AG04450 (cell line): Measurements from ENCODE around the gene PSMD1. TPM values are rescaled to one million over a fixed set of nuclear protein-coding genes. Genes with fewer than 3 reads are reported as not detected.

Experiments
- CTCF ChIA-PET: fragments of 300-600, 350-600 bp; formaldehyde crosslinking; extraction: SDS; loops from one replicate; lab custom pipeline; 2022; ENCODE audit warnings: antibody characterized with exemption, inconsistent platforms; lab: Charles Lee
- POLR2A ChIA-PET: fragments of 350-600 bp; formaldehyde crosslinking; extraction: SDS; loops from one replicate; lab custom pipeline; 2021; ENCODE audit warnings: antibody characterized with exemption, inconsistent platforms; lab: Yijun Ruan, JAX
- DNase-seq: peaks from one replicate; pipeline ENCODE4 v3.0.0-alpha.2; 2011; ENCODE audit warnings: low read depth, low spot score
- H3K27ac ChIP-seq: one replicate; pipeline ENCODE4 v1.5.1; 2012; ENCODE audit warnings: low read depth, low read length, control low read depth
- H3K27me3 ChIP-seq: one replicate; pipeline ENCODE4 v1.6.0; 2012; ENCODE audit warnings: low read length; ENCODE audit not compliant: control insufficient read depth, insufficient read depth
- H3K4me3 ChIP-seq: 2 replicates; pipeline ENCODE4 v1.5.1; 2011; ENCODE audit warnings: mild to moderate bottlenecking, low read depth, low read length, control low read depth
- H3K9me3 ChIP-seq: 2 replicates; pipeline ENCODE4 v1.5.1; 2012; ENCODE audit warnings: low read length; ENCODE audit not compliant: control insufficient read depth, insufficient read depth
- CTCF ChIP-seq: IDR thresholded peaks from 2 replicates; pipeline ENCODE4 v1.5.1; 2011; ENCODE audit warnings: low read depth, low read length, control low read depth, inconsistent platforms
- polyA plus RNA-seq: library from polyadenylated mRNA; depleted of rRNA; stranded (reverse); fragments of >200 nt; gene quantifications from 2 replicates; pipeline ENCODE4 v1.2.3, GENCODE V29; 2011

PSMD1 gene
- polyA plus RNA-seq, 1 experiment: 211 TPM

DNA sequence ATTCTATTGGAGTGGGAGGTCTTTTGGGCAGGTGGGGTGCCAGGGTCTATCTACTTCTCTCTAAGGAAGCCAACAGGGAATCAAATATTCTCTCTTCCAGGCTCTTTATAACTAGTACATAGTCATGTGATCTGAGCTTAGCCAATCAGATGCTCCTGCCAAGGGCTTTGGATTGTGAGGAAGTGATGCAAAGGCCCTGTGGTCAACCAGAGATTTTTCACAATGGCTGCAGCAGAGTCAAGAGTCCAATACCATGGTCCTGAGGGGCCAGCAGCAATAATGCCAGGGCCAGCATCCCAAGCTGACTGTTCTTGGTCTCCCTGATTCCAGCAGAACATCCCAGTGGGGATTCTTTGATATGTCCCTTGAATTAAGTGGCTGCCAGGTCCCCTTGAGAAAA is 27.8 kb upstream of the PSMD1 start:
- DNase-seq: no peak
- H3K27me3 ChIP-seq: peaks cover 23% of the 10 kb centered on the region
- ChIA-PET POLR2A (no interaction called here), CTCF (interaction anchor here (1.2 kb wide), 1 partner anchor 24 kb away, joined by 3 read pairs; no protein-coding TSS in a partner anchor)
- no peak overlapping the region for H3K27ac ChIP-seq
- H3K4me3 ChIP-seq: no peak overlapping the region
- no peak for TF ChIP-seq CTCF
- H3K9me3 ChIP-seq: no peaks in the 10 kb centered on the region

- peaks cover 23% of the 10 kb centered on the region for H3K27me3 ChIP-seq
- ChIA-PET POLR2A (no interaction called here), CTCF (interaction anchor here (1.1 to 1.2 kb wide), 2 partner anchors 23 to 42 kb away, joined by 3 to 6 read pairs; no protein-coding TSS in a partner anchor)
- H3K9me3 ChIP-seq: no peaks in the 10 kb centered on the region
- no peak overlapping the region for H3K27ac ChIP-seq
- no peak for TF ChIP-seq CTCF
- no peak overlapping the region for H3K4me3 ChIP-seq
- no peak for DNase-seq
Measured at GRCh38 chr2:231029563-231029962, 27.1 kb upstream of the PSMD1 start.

GRCh38 chr2:231030725-231031124 is 25.9 kb upstream of the PSMD1 start:
- no peak for TF ChIP-seq CTCF
- H3K9me3 ChIP-seq: no peaks in the 10 kb centered on the region
- H3K4me3 ChIP-seq: no peak overlapping the region
- ChIA-PET POLR2A (no interaction called here), CTCF (interaction anchor here (1.1 to 1.5 kb wide), 2 partner anchors 22 to 43 kb away, joined by 6 read pairs; no protein-coding TSS in a partner anchor)
- no peak for DNase-seq
- H3K27me3 ChIP-seq: peaks cover 29% of the 10 kb centered on the region
- H3K27ac ChIP-seq: no peak overlapping the region

GRCh38 chr2:231032575-231033140 is 24.0 kb upstream of the PSMD1 start:
- CTCF ChIA-PET: no interaction called here
- peaks cover 36% of the 10 kb centered on the region for H3K27me3 ChIP-seq
- POLR2A ChIA-PET: no interaction called here

More at GRCh38 chr2:231032575-231033140, 24.0 kb upstream of the PSMD1 start:
- TF ChIP-seq CTCF: no peak
- no peak for DNase-seq
- Histone ChIP-seq H3K4me3 (no peak overlapping the region), H3K27ac (no peak overlapping the region), H3K9me3 (no peaks in the 10 kb centered on the region)
